SK-N-SH (cell line): Measurements from ENCODE around the gene PGGHG.

ENCODE experiments used
- CTCF ChIP-seq: fragments of 200-600 bp; sonication (generic); IDR thresholded peaks from 2 replicates; pipeline ENCODE4 v1.6.1; 2017; ENCODE audit warnings: antibody characterized with exemption, mild to moderate bottlenecking, moderate library complexity
- EP300 ChIP-seq, 2 experiments: IDR thresholded peaks; 2 replicates each; pipeline versions ENCODE4 v1.4.0 to v1.6.1; 2012; ENCODE audit warnings: borderline replicate concordance in 1 of 2, low read depth in 1 of 2, low read length in 1 of 2
- FOSL2 ChIP-seq: IDR thresholded peaks from 2 replicates; pipeline ENCODE4 v1.4.0; 2012; ENCODE audit warnings: low read depth, mild to moderate bottlenecking, moderate library complexity, borderline replicate concordance
- MAX ChIP-seq: IDR thresholded peaks from 2 replicates; pipeline ENCODE4 v1.4.0; 2012; ENCODE audit warnings: low read depth
- MEF2A ChIP-seq: IDR thresholded peaks from 2 replicates; pipeline ENCODE4 v1.4.0; 2012; ENCODE audit warnings: low read depth, borderline replicate concordance
- NFIC ChIP-seq: IDR thresholded peaks from 2 replicates; pipeline ENCODE4 v1.4.0; 2012; ENCODE audit warnings: borderline replicate concordance
- PBX3 ChIP-seq: IDR thresholded peaks from 2 replicates; pipeline ENCODE4; 2012
- POLR2AphosphoS5 ChIP-seq: IDR thresholded peaks from 2 replicates; pipeline ENCODE4 v1.6.1; 2012; ENCODE audit warnings: low read depth, low read length
- RAD21 ChIP-seq: IDR thresholded peaks from 2 replicates; pipeline ENCODE4 v1.6.1; 2012; ENCODE audit warnings: mild to moderate bottlenecking, low read length
- REST ChIP-seq: IDR thresholded peaks from 2 replicates; pipeline ENCODE4 v1.6.1; 2012; ENCODE audit warnings: mild to moderate bottlenecking, low read depth, low read length, moderate library complexity
- RFX5 ChIP-seq: IDR thresholded peaks from 2 replicates; pipeline ENCODE4 v1.6.1; 2012; ENCODE audit warnings: mild to moderate bottlenecking, improper control_type of control experiment, low read length
- SMC3 ChIP-seq: IDR thresholded peaks from 2 replicates; pipeline ENCODE4 v1.6.1; 2012; ENCODE audit warnings: low read depth, low read length, improper control_type of control experiment
- TAF1 ChIP-seq: IDR thresholded peaks from 2 replicates; pipeline ENCODE4 v1.6.1; 2012; ENCODE audit warnings: low read depth, mild to moderate bottlenecking, low read length, moderate library complexity, borderline replicate concordance
- TF ChIP-seq, protein P1 (sequence below): fragments of 150-350 bp; IDR thresholded peaks from 2 replicates; pipeline ENCODE4 v1.6.1; 2016; ENCODE audit warnings: mild to moderate bottlenecking, low read depth, low read length

DNA sequence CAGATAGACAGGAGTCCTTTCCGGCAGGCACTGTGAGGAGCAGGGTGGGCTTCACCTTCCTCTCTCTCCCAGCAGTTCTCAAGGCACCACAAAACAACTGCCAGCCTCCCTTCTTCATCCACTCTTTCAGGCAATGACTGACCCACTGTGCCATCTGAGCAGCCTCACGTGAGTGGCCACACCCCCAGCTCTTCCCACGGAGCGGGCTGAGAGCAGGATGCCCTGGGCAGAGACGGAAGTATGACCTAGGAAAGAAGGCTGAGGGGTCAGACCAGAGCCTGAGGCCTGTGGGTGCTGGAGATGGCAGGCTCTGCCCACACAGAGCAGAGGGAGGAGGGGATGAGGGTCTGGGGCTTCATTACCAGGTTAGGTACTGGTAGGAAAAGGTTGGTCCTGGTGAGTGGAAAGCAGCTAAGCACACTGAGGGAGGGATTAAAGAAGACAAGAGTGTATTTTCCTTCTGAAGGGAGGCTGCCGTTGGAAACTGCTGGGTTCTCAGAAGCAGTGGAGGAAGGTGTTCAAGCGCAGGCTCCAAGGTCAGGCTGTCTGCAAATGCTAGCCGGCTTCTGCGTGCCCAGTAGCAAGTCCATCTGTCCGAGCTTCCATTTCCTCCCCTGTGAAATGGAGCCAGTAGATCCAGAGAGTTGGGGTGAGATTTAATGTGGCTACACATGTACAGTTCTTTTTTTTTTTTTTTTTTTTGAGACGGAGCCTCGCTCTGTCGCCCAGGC lies 6.1 kb upstream of the PGGHG start:
- TF ChIP-seq MEF2A: no peak
- TF ChIP-seq EP300 (IDR thresholded peaks at IDR 0.05; ENCODE audit: borderline replicate concordance in 1 of 2, low read depth in 1 of 2, low read length in 1 of 2): no peak
- no peak for TF ChIP-seq PBX3
- no peak for TF ChIP-seq CTCF
- TF ChIP-seq POLR2AphosphoS5: no peak
- no peak for TF ChIP-seq RAD21
- no peak for TF ChIP-seq SMC3
- TF ChIP-seq REST: no peak
- no peak for TF ChIP-seq MAX
- TF ChIP-seq NFIC: no peak
- TF ChIP-seq RFX5: no peak
- TF ChIP-seq FOSL2: no peak
- TF ChIP-seq, protein P1, sequence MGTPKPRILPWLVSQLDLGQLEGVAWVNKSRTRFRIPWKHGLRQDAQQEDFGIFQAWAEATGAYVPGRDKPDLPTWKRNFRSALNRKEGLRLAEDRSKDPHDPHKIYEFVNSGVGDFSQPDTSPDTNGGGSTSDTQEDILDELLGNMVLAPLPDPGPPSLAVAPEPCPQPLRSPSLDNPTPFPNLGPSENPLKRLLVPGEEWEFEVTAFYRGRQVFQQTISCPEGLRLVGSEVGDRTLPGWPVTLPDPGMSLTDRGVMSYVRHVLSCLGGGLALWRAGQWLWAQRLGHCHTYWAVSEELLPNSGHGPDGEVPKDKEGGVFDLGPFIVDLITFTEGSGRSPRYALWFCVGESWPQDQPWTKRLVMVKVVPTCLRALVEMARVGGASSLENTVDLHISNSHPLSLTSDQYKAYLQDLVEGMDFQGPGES: no peak
- no peak for TF ChIP-seq TAF1
